Immature natural killer cell (primary cell): ENCODE measurements around the gene RPH3AL. TPM values are rescaled to one million over a fixed set of nuclear protein-coding genes. Genes with fewer than 3 reads are reported as not detected.
"Not testable (repeated sequence)": the region's sequence is repeated elsewhere in the genome, so short reads cannot be mapped to it uniquely, and the experiment has no call there.

Experiments
- DNase-seq, 3 donors: peaks; one replicate each; pipeline ENCODE4 v3.0.0; 2022; ENCODE audit warnings: mixed read lengths in 1 of 3
- H3K27ac Mint-ChIP-seq, 6 donors: one replicate each; pipeline ENCODE4 v1.8.0; 2020; ENCODE audit warnings: mixed read lengths in 6 of 6, mild to moderate bottlenecking in 5 of 6, inconsistent platforms in 4 of 6, moderate library complexity in 3 of 6
- H3K27me3 Mint-ChIP-seq, 3 donors: one replicate each; pipeline ENCODE4 v1.8.0; 2020 to 2021; ENCODE audit warnings: low read depth in 3 of 3, mild to moderate bottlenecking in 3 of 3, mixed read lengths in 3 of 3, moderate library complexity in 3 of 3, inconsistent platforms in 1 of 3
- H3K36me3 Mint-ChIP-seq, 3 donors: one replicate each; pipeline ENCODE4 v1.8.0; 2020; ENCODE audit warnings: mixed read lengths in 3 of 3, inconsistent platforms in 2 of 3, mild to moderate bottlenecking in 2 of 3
- H3K4me1 Mint-ChIP-seq, 2 donors: one replicate each; pipeline ENCODE4 v1.8.0; 2020; ENCODE audit warnings: inconsistent platforms in 2 of 2, mild to moderate bottlenecking in 2 of 2, mixed read lengths in 2 of 2, moderate library complexity in 1 of 2
- H3K4me3 Mint-ChIP-seq, 5 donors: one replicate each; pipeline ENCODE4 v1.8.0; 2020; ENCODE audit warnings: mild to moderate bottlenecking in 5 of 5, mixed read lengths in 5 of 5, inconsistent platforms in 3 of 5, moderate library complexity in 3 of 5
- H3K9me3 Mint-ChIP-seq, 6 donors: one replicate each; pipeline ENCODE4 v1.8.0; 2020; ENCODE audit warnings: mild to moderate bottlenecking in 6 of 6, mixed read lengths in 6 of 6, inconsistent platforms in 4 of 6, moderate library complexity in 3 of 6
- polyA plus RNA-seq, 3 donors: library from polyadenylated mRNA; unstranded; fragments of 300-500 nt; fragmentation: Illumina TruSeq; gene quantifications; one replicate each; pipeline ENCODE4 v1.2.3, GENCODE V29; 2021

Gene RPH3AL
- polyA plus RNA-seq, 3 donors from 2014 or later = 4.2 to 10.3 (median 4.5) TPM

- Mint-ChIP-seq H3K27ac (no peak overlapping the region), H3K27me3 (peaks cover 0 to 4% (median 3%) of the 10 kb centered on the region in 3 donors), H3K36me3 (peaks cover 0 to 3% (median 0%) of the 10 kb centered on the region in 3 donors), H3K4me1 (peaks cover 0 to 12% of the 10 kb centered on the region in 2 donors), H3K4me3 (peak overlapping the region in 1 of 5 donors; percentile 53), H3K9me3 (no peaks in the 10 kb centered on the region)
- DNase-seq = no peak
These were observed 119.1 kb downstream of the RPH3AL start for GRCh38 chr17:233473-233941.

- Mint-ChIP-seq H3K4me3 (no peak overlapping the region), H3K36me3 (peaks cover 0 to 3% (median 0%) of the 10 kb centered on the region in 3 donors), H3K27ac (peak overlapping the region in 2 of 6 donors; percentile 41 to 42), H3K4me1 (peaks cover 0 to 12% of the 10 kb centered on the region in 2 donors), H3K27me3 (peaks cover 0 to 4% (median 3%) of the 10 kb centered on the region in 3 donors), H3K9me3 (no peaks in the 10 kb centered on the region)
- no peak for DNase-seq
These were observed 120.4 kb downstream of the RPH3AL start for GRCh38 chr17:231966-232807.

DNA sequence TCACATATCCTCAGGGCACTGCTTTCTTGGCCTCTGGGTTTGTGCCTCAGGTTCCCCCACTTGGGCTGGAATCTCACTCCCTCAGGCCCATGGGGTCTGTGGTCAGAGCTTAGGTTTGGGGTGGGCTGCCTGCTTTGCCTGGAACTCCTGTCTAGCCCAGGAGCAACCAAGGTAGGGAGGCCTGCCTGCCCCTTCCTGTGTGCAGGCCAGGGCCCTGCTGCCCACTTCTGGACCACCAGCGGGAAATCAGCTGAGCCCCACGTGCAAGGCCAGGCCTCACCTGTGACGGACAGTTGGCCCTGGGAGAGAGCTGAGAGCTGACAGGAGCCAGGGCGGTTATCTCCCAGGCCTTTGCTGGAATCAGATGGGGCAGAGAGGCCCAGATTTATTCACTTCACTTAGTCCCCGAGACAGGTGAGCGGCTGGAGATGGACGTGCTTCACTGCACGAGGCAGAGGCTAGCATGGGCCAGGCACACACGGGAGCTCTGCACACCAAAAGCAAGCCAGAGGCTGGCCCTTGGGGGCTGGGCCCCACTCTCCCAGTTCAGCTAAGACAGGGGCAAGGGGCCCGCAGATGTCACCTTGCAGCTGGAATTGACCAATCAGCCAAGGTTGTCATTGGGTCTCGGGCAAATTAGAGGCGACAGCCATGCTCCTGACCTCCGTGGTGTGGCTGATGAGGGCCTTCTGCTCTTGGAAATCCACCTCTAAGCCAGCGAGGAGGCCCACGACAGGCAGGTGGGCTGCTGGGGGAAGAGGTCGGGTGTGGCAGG lies 121.2 kb downstream of the RPH3AL start:
- no peak for DNase-seq
- Mint-ChIP-seq H3K36me3 (peaks cover 0 to 3% (median 0%) of the 10 kb centered on the region in 3 donors), H3K9me3 (no peaks in the 10 kb centered on the region), H3K27me3 (peaks cover 0 to 3% (median 0%) of the 10 kb centered on the region in 3 donors), H3K4me1 (peaks cover 0 to 12% of the 10 kb centered on the region in 2 donors), H3K4me3 (no peak overlapping the region), H3K27ac (no peak overlapping the region)

DNA sequence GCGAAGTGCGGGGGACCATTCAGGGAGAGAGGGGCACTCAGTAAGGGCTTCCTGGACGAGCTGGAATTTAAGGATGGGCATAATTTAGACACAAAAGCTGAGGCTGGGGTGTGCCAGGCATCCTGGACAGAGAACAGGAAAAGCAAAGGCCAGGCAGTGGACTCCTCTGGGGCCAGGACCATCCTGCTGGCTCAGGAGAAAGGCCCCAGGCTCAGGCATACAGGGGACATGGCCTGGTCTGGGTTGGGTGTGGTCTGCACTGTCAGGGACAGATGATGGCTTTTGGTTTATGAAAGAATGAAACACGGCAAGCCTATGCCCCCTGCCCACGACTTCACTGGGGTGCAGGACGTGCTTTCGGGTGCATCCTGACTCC lies 122.2 kb downstream of the RPH3AL start:
- Mint-ChIP-seq H3K27me3 (peaks cover 0 to 3% (median 0%) of the 10 kb centered on the region in 3 donors), H3K4me3 (no peak overlapping the region), H3K27ac (no peak overlapping the region), H3K4me1 (peaks cover 0 to 12% of the 10 kb centered on the region in 2 donors), H3K36me3 (peaks cover 0 to 3% (median 0%) of the 10 kb centered on the region in 3 donors), H3K9me3 (no peaks in the 10 kb centered on the region)
- no peak for DNase-seq

GRCh38 chr17:229709-230394 lies 122.8 kb downstream of the RPH3AL start:
- DNase-seq = no peak
- H3K27ac Mint-ChIP-seq = no peak overlapping the region
- H3K4me3 Mint-ChIP-seq = no peak overlapping the region
- peaks cover 0 to 12% of the 10 kb centered on the region in 2 donors for H3K4me1 Mint-ChIP-seq
- peaks cover 0 to 3% (median 0%) of the 10 kb centered on the region in 3 donors for H3K27me3 Mint-ChIP-seq
- H3K36me3 Mint-ChIP-seq = peaks cover 0 to 2% (median 0%) of the 10 kb centered on the region in 3 donors
- H3K9me3 Mint-ChIP-seq = no peaks in the 10 kb centered on the region

DNA sequence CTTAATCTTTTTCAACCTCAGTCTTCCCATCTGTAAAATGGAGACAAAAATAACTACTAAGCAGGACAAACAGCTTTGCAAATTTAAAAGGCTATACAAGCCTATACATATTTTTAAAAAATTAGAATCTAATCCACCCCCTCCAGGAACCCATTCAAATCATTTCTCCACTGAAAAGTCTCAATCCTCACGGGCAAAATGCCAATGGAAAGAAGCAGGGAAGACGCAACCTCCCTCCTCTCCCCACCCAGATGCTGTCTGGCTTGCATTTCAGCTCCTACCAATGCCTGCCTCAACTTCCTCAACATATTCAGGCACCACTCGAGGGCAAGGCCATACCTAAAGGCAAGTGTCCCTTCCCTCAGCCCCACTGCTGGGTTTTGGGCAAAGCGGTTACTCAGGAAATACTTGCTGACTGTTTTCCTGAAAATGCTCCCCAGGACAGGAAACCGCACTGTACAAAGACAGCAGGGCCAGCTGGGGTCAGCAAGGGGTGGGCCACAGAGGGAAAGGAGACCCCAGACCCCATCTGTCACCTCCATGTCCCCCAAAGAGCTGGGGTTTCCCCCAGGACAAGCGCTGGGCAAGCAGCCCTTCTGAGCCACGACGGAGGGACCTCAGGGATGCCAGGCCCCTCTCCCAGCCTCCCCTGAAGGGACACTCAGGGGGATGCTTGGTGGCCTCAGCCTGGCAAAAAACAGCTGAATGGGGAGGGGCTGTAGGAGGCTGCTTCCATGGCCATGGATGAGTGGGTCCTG lies 123.5 kb downstream of the RPH3AL start:
- Mint-ChIP-seq H3K36me3 (no peaks in the 10 kb centered on the region), H3K27me3 (peaks cover 0 to 4% (median 0%) of the 10 kb centered on the region in 3 donors), H3K4me1 (peaks cover 0 to 11% of the 10 kb centered on the region in 2 donors), H3K9me3 (no peaks in the 10 kb centered on the region), H3K4me3 (no peak overlapping the region), H3K27ac (no peak overlapping the region)
- no peak for DNase-seq

GRCh38 chr17:227946-228615 lies 124.5 kb downstream of the RPH3AL start:
- no peak for DNase-seq
- no peak overlapping the region for H3K27ac Mint-ChIP-seq
- H3K36me3 Mint-ChIP-seq = no peaks in the 10 kb centered on the region

GRCh38 chr17:227078-227945 lies 125.3 kb downstream of the RPH3AL start:
- Mint-ChIP-seq H3K4me3 (no peak overlapping the region), H3K36me3 (no peaks in the 10 kb centered on the region), H3K27ac (no peak overlapping the region), H3K27me3 (peaks cover 0 to 1% (median 0%) of the 10 kb centered on the region in 3 donors), H3K4me1 (no peaks in the 10 kb centered on the region), H3K9me3 (no peaks in the 10 kb centered on the region)
- DNase-seq = no peak

More at GRCh38 chr17:227946-228615, 124.5 kb downstream of the RPH3AL start:
- no peaks in the 10 kb centered on the region for H3K9me3 Mint-ChIP-seq
- H3K4me3 Mint-ChIP-seq = no peak overlapping the region
- peaks cover 0 to 4% (median 0%) of the 10 kb centered on the region in 3 donors for H3K27me3 Mint-ChIP-seq
- peaks cover 0 to 6% of the 10 kb centered on the region in 2 donors for H3K4me1 Mint-ChIP-seq

- DNase-seq = no peak
- Mint-ChIP-seq H3K4me3 (no peak overlapping the region), H3K27me3 (peaks cover 0 to 1% (median 0%) of the 10 kb centered on the region in 3 donors), H3K27ac (no peak overlapping the region), H3K36me3 (no peaks in the 10 kb centered on the region), H3K4me1 (no peaks in the 10 kb centered on the region), H3K9me3 (no peaks in the 10 kb centered on the region)
These were observed 126.2 kb downstream of the RPH3AL start for GRCh38 chr17:226108-227077.

DNA sequence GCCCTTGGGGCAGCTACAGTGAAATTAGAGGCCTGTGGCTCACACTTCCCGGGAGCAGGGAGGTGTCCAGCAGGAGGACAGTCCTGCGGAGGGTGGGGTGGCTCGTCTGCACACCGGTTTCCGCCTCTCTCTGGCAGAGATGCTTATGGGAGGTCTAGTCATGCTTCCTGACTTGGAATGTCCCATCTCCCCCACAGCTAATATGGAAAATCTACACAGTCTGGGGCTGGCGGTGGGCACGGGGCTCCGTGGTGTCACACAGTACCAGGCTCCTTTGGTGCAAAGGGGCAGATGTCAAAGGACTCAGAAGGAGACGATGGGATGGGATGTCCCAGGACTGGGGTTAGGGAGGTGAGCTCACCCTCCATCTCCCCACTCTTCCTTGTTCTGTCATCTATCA lies 127.1 kb downstream of the RPH3AL start:
- Mint-ChIP-seq H3K4me1 (no peaks in the 10 kb centered on the region), H3K27ac (no peak overlapping the region), H3K9me3 (no peaks in the 10 kb centered on the region), H3K27me3 (peaks cover 0 to 1% (median 0%) of the 10 kb centered on the region in 3 donors), H3K36me3 (no peaks in the 10 kb centered on the region), H3K4me3 (no peak overlapping the region)
- no peak for DNase-seq

DNA sequence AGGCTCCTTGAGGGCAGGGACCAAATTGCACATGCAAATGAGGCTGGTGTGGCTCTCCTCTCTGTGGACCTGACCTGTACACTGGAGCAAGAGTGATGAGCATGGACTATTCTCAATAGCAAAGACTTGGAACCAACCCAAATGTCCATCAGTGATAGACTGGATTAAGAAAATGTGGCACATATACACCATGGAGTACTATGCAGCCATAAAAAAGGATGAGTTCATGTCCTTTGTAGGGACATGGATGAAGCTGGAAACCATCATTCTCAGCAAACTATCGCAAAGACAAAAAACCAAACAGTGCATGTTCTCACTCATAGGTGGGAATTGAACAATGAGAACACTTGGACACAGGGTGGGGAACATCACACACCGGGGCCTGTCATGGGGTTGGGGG lies 128.0 kb downstream of the RPH3AL start:
- H3K27me3 Mint-ChIP-seq, H3K4me1 Mint-ChIP-seq, H3K36me3 Mint-ChIP-seq, H3K27ac Mint-ChIP-seq, H3K4me3 Mint-ChIP-seq, DNase-seq, H3K9me3 Mint-ChIP-seq: not testable (repeated sequence)
